Activated CD8-positive, alpha-beta memory T cell treated with anti-CD3 and anti-CD28 coated beads, Interleukin-2, amount 50 U/mL, for 1 hour (primary cell): ENCODE results near the gene PGAP3.

ENCODE experiments used
- DNase-seq: peaks from one replicate; pipeline ENCODE4 v3.0.0-alpha.2; 2020; ENCODE audit errors: extremely low read depth

PGAP3 gene

GRCh38 chr17:39672522-39673334 lies 15.1 kb downstream of the PGAP3 start:
- no peak for DNase-seq

GRCh38 chr17:39671651-39672521 lies 16.0 kb downstream of the PGAP3 start:
- DNase-seq: no peak

- no peak for DNase-seq
Measured at GRCh38 chr17:39670746-39671145, 17.1 kb downstream of the PGAP3 start.

- DNase-seq: no peak
Measured at GRCh38 chr17:39669897-39670735, 17.7 kb downstream of the PGAP3 start.

GRCh38 chr17:39667945-39668924 lies 19.6 kb downstream of the PGAP3 start, which contains the start of gene PNMT:
Gene PNMT, plus strand, starts transcription at chr17:39668453. Its CDS starts 23 bp downstream, at chr17:39668476.
- no peak for DNase-seq

GRCh38 chr17:39667262-39667944 lies 20.5 kb downstream of the PGAP3 start:
- DNase-seq: no peak

GRCh38 chr17:39666601-39667261 lies 21.1 kb downstream of the PGAP3 start:
- DNase-seq: no peak

- no peak for DNase-seq
Measured at GRCh38 chr17:39666231-39666600, 21.6 kb downstream of the PGAP3 start.

GRCh38 chr17:39665642-39666224 lies 22.1 kb downstream of the PGAP3 start:
- DNase-seq: no peak

- no peak for DNase-seq
Measured at GRCh38 chr17:39664581-39665561, 23.0 kb downstream of the PGAP3 start, which contains the start of gene TCAP. Gene TCAP, plus strand, starts transcription at chr17:39665349. Its CDS starts 11 bp downstream, at chr17:39665360.

GRCh38 chr17:39663688-39664580 lies 23.9 kb downstream of the PGAP3 start:
- no peak for DNase-seq

- DNase-seq: no peak
Measured at GRCh38 chr17:39663340-39663687, 24.5 kb downstream of the PGAP3 start.

GRCh38 chr17:39662551-39663339 lies 25.1 kb downstream of the PGAP3 start:
- no peak for DNase-seq

GRCh38 chr17:39661744-39662541 lies 25.9 kb downstream of the PGAP3 start:
- no peak for DNase-seq
